Fibroblast of villous mesenchyme (primary cell): Measurements from ENCODE around the gene TAF1D. TPM values are rescaled to one million over a fixed set of nuclear protein-coding genes. Genes with fewer than 3 reads are reported as not detected.
"Not testable (repeated sequence)": the region's sequence is repeated elsewhere in the genome, so short reads cannot be mapped to it uniquely, and the experiment has no call there.

ENCODE experiments used
- DNase-seq: peaks from one replicate; pipeline ENCODE4 v3.0.0-alpha.2; 2010; ENCODE audit warnings: low read depth
- H3K4me3 ChIP-seq: 2 replicates; pipeline ENCODE4 v1.5.1; 2011; ENCODE audit warnings: low read depth, mild to moderate bottlenecking, low read length
- CTCF ChIP-seq: IDR thresholded peaks from 2 replicates; pipeline ENCODE4 v1.5.1; 2012; ENCODE audit warnings: low read depth, mild to moderate bottlenecking, low read length; ENCODE audit not compliant: insufficient read depth
- total RNA-seq: library from RNA; depleted of rRNA; stranded (reverse); fragments of >200 nt; gene quantifications from 2 replicates; pipeline ENCODE4 v1.2.3, GENCODE V29; 2012

Gene TAF1D
- 111 and 181 TPM in 2 replicates for total RNA-seq

- DNase-seq: peak; percentile 99
- no peak for TF ChIP-seq CTCF
- H3K4me3 ChIP-seq: peak within 1 kb of the TSS; percentile 98
These were observed at the start of gene TAF1D, which contains the start of gene C11orf54 for GRCh38 chr11:93741094-93741881. TSS of gene TAF1D (minus strand) at chr11:93741495. CDS start at chr11:93739304, 2,191 bp downstream. TSS of gene C11orf54 (plus strand) at chr11:93741672. CDS start at chr11:93747394, 5,722 bp downstream.

- H3K4me3 ChIP-seq: peak overlapping the region; percentile 98
- DNase-seq: no peak
- TF ChIP-seq CTCF: no peak
These were observed 43.7 kb upstream of the TAF1D start for GRCh38 chr11:93784935-93785360.

GRCh38 chr11:93784145-93784934 is 43.0 kb upstream of the TAF1D start, which contains the start of gene MED17:
TSS of gene MED17 (plus strand) at chr11:93784282. CDS start at chr11:93784514, 232 bp downstream.
- peak; percentile 44 for TF ChIP-seq CTCF
- peak within 1 kb of the TSS; percentile 98 for H3K4me3 ChIP-seq
- DNase-seq: peak; percentile 92

- no peak for DNase-seq
- H3K4me3 ChIP-seq: peak overlapping the region; percentile 98
- TF ChIP-seq CTCF: no peak
These were observed 42.5 kb upstream of the TAF1D start for GRCh38 chr11:93783765-93784144.

- no peak for TF ChIP-seq CTCF
- H3K4me3 ChIP-seq: peak overlapping the region; percentile 98
- DNase-seq: no peak
These were observed 42.1 kb upstream of the TAF1D start for GRCh38 chr11:93783362-93783761.

GRCh38 chr11:93775289-93775688 is 34.0 kb upstream of the TAF1D start:
- no peak overlapping the region for H3K4me3 ChIP-seq
- peak; percentile 35 for TF ChIP-seq CTCF
- DNase-seq: no peak

- H3K4me3 ChIP-seq, DNase-seq: not testable (repeated sequence)
These were observed 33.3 kb upstream of the TAF1D start for GRCh38 chr11:93774560-93774959.
